Measurements from ENCODE around the gene MIS12.

GRCh38 chr17:5485270-5486205 lies 828 bp upstream of the MIS12 start, which contains the start of gene DERL2:
- peak in 1 of 2 donors; percentile 8 for TF ChIP-seq POLR2A (IDR thresholded peaks at IDR 0.05)
- TF ChIP-seq, protein P1, sequence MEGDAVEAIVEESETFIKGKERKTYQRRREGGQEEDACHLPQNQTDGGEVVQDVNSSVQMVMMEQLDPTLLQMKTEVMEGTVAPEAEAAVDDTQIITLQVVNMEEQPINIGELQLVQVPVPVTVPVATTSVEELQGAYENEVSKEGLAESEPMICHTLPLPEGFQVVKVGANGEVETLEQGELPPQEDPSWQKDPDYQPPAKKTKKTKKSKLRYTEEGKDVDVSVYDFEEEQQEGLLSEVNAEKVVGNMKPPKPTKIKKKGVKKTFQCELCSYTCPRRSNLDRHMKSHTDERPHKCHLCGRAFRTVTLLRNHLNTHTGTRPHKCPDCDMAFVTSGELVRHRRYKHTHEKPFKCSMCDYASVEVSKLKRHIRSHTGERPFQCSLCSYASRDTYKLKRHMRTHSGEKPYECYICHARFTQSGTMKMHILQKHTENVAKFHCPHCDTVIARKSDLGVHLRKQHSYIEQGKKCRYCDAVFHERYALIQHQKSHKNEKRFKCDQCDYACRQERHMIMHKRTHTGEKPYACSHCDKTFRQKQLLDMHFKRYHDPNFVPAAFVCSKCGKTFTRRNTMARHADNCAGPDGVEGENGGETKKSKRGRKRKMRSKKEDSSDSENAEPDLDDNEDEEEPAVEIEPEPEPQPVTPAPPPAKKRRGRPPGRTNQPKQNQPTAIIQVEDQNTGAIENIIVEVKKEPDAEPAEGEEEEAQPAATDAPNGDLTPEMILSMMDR (IDR thresholded peaks at IDR 0.05), result no peak
